Measurements from ENCODE around the gene LNPK. TPM values are rescaled to one million over a fixed set of nuclear protein-coding genes. Genes with fewer than 3 reads are reported as not detected.

The LNPK gene
- total RNA-seq, 1 experiment from 2014 or later = 29.5 TPM

Other genes with a start within 250 kb of the LNPK start
- gene EVX2, start 81.7 kb upstream of the LNPK start, total RNA-seq (2014; rRNA removed; shearing (Covaris generic)) = not detected in 2 replicates
- gene HOXD13, start 90.5 kb upstream of the LNPK start, total RNA-seq (2014; rRNA removed; shearing (Covaris generic)) = 11.0 and 13.6 TPM in 2 replicates
- 0.10 TPM in 1 of 2 replicates, not detected in the other for gene HOXD12, start 97.5 kb upstream of the LNPK start, total RNA-seq (2014; rRNA removed; shearing (Covaris generic))
- 3.1 and 3.7 TPM in 2 replicates for gene HOXD11, start 105.0 kb upstream of the LNPK start, total RNA-seq (2014; rRNA removed; shearing (Covaris generic))
- 1.3 and 2.2 TPM in 2 replicates for gene HOXD10, start 114.5 kb upstream of the LNPK start, total RNA-seq (2014; rRNA removed; shearing (Covaris generic))
- gene HOXD9, start 120.5 kb upstream of the LNPK start, total RNA-seq (2014; rRNA removed; shearing (Covaris generic)) = 3.9 and 4.4 TPM in 2 replicates
- 8.6 and 9.9 TPM in 2 replicates for gene HOXD8, start 127.4 kb upstream of the LNPK start, total RNA-seq (2014; rRNA removed; shearing (Covaris generic))
- gene HOXD4, start 149.3 kb upstream of the LNPK start, total RNA-seq (2014; rRNA removed; shearing (Covaris generic)) = not detected in 2 replicates
- not detected in 2 replicates for gene HOXD3, start 155.0 kb upstream of the LNPK start, total RNA-seq (2014; rRNA removed; shearing (Covaris generic))
- 0.06 TPM in 1 of 2 replicates, not detected in the other for gene HOXD1, start 186.4 kb upstream of the LNPK start, total RNA-seq (2014; rRNA removed; shearing (Covaris generic))